ENCODE data around the gene CST9L.

The CST9L gene, protein sequence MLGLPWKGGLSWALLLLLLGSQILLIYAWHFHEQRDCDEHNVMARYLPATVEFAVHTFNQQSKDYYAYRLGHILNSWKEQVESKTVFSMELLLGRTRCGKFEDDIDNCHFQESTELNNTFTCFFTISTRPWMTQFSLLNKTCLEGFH

DNA sequence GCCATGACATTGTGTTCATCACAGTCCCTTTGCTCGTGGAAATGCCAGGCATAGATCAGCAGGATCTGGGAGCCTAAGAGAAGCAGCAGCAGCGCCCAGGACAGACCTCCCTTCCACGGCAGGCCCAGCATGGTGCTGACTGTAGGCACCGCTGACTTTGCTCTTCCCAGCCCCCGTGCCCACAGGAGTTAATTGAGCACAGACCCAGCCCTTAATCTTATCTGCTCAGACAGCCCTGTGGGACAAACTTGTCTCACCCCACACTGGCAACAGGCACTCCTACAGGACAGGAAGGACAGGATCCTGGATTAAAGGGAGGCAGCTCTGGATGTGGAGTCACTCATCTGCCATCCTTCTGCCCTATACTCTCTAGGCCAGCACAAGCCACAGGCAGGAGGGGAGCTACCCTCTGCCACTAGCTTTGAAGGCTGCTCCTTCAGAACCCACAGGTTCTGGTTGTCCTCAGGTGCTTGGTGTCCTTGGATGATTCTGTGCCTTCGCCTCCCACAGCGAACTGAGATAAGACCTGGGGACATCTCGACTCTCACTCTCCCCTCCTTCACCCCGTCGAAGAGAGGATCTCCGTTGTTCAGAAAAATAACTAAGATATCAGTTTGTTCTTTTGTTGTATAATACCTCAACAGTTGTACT lies at the start of gene CST9L:
Gene CST9L (minus strand): TSS at position 165 of the 651 bp plus-strand sequence. CDS start 34 bp downstream, at position 131.
- no peak for DNase-seq

DNA sequence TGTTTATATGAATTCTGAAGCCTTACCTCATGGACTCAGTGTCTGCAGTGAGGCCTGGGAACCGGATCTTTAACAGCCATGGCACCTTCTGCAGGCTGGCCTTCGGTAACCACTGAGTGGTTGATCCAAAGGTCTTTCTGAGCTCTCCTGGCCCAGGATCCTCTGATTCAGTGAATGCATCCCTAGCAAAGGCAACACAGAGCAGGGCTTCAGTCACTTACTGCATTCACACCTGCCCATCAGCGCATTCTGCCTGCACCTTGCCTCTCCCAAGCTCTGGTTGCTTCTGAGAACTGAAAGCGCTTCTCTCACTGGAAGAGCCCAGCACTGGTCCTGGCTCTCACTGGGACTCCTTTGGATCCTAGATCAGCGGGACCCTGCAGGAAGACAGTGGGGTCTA lies 45.9 kb upstream of the CST9L start:
- DNase-seq = no peak

DNA sequence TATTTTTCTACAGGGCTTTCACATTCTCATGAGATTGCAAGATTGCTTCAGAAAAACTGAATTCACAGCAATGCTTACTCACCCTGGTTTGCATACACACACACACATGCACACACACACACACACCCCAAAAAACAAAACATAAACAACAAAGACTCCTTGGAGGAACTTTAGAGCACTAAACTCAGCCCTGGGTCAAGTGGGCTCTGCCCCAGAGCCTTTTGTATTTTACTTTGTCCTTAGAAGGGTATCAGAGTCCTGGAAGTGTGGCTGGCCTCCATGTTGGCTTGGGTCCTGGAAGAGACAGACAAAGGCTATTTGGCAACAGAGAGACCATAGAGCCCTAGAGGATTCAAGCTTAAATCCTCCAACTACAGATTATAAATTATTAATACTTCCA lies 45.4 kb upstream of the CST9L start:
- no peak for DNase-seq

DNA sequence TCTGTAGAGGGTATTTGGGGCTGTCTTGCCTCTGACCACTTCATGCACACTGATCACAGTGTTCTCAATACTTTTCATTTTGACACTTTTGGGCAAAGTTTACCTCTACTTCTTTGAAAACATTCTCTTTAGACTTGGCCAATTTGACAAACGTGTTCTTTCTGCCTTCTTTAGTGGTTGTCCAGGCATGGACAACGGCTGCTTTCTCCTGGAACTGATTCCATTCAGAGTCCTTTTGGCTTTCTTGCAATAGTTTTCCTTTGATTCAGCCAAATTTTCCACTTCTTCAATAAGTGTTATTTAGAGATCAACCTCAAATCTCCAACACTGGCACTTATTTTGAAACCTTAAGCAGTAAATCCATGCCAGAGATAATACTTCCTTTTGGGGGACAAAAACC lies 44.1 kb upstream of the CST9L start:
- no peak for DNase-seq

DNA sequence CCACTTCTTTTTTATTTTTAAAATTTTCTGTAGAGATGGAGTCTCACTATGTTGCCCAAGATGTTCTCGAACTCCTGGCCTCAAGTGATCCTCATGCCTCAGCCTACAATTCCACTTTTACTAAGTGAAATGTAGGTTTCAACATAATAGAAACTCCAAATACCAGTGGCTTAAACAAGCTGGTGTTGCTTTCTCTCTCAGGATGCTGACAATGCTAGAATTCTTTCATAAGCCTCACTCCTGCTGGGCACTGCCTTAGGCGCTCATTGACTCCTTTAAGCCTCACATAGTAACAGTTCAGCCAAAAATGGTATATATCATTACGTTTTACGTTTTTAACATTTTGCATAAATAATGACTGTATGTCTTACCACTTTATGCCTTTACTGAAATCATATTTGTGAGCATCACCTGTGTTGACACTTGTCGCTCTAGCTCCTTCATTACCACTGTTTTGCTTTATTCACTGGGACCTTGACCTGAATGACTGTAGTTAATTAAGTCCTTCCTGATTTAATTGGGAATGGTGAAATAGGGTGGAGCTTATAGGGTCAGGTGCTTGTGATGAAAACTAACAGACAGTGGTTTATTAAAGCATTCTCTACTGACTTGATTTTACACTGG lies 41.3 kb upstream of the CST9L start:
- no peak for DNase-seq

DNA sequence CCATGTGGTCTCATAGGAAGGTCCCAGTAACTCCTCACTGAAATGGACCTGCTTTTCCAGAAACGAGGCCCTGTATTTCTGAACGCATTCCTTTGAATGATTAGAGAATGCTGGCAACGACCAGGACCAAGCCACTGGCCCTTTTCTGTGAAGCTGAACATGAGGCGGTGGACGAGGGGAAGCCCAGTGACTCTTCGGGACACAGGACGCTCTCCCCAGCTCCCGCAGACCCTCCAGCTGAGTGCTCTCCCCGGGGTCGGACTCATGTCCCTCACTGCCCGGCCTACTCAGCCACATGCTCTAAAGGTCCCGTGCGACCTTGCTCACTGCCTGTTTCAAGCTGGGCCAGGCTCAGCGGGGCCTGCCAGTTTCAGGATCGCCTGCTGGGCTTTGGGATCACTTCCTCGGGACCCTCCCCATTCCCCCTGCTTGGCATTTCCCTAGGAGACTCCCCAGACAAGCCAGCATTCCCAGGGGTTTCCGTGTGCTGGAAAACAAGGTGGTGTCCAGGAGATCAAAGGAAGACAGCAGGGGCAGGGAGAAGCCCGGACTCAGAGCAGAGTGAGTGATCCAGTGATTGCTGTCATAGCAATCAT lies 40.1 kb upstream of the CST9L start:
- DNase-seq = no peak

DNA sequence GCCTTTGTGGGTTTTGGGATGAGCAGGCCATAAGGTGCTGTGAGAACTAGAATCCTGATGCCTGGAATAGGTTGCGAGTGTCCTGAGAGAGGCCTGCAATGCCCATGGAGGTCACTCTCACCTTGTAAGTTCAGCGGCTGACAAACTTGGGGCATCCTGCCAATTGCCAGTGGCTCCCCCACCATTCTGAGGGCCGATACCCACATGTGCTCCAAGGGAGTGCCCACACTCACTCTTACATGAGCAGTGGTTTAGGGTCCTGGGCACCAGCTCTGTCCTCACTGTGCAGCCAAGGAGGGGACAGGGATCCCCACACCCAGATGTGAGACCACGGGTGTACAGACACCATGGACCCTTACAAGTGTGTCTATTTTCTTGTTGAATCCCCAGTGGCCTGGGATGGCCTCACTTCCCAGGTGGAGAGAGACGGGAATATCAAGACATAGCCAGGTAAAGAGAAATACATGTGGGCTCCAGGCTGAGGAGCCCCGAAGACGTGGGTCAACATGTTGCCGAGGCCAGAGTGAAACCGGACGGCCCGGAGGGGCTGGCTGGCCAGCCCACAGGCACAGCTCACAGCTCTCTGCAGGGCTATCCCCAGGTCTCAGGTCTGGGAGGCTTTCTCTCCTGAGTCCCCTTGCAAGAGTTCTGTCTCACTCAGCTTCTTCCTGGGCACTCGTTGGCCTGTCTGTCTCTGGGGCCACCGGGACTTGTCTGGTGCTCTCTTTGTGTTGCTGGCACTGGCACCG lies 39.4 kb upstream of the CST9L start:
- no peak for DNase-seq

DNA sequence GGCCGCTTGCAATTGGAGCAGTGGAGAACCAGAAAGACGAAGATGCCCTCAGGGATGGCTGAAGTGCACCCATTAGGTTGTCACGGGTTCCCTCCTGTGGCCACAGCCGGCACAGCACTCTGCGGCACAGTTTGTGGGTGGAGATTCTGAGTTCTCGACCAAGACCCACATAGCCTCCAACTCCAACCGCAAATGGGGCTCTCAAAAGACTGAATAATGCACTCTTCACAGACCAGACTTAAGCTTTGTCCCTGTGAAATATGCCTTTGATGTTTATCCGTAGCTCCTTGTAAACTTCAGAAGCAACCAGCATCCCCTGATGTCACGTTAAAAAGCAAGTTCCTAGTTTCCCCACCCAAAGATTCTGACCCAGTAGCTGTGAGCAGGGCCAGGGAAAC lies 38.4 kb upstream of the CST9L start:
- DNase-seq = peak; percentile 49

DNA sequence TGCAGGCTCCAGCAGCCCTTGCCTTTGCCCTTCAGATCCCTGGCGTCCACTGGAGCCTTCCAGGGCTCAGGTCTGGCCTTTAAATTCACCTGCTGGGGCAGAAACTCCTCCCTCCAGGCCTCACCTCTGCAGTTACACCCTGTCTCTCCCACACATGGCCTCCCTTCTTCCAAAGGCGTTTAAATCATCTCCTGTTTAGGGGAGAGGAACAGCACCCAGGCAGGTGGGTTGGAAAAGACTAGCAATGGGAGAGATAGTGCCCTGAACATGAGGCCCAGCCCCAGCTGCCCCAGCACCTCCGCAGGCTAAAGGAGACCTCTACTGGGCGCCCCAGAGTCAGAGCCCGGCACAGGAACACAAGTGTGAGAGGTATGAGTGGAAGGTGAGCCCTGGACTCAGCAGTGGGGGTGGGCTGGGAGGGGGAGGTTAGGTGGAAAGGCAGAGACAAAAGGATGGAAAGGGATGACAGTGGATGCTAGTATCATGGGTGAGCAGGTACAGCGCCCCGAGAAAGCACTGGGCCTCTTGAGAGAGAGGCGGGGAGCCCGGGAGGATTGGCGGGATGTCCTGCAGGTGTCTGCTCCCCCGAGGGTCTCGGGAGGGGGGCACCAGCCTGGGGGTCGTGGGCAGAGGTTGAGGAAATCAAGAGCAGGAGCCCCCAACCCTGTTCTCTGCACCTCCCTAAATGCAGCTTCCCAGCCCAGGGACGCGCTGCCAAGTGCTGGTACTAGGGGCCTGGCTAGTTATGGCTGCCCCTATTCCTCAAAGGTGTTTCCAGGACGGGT lies 37.8 kb upstream of the CST9L start, which contains the start of gene CST9:
Gene CST9 (minus strand): TSS at position 51 of the 785 bp plus-strand sequence. CDS start 53 bp downstream, outside the sequence.
- DNase-seq = no peak

DNA sequence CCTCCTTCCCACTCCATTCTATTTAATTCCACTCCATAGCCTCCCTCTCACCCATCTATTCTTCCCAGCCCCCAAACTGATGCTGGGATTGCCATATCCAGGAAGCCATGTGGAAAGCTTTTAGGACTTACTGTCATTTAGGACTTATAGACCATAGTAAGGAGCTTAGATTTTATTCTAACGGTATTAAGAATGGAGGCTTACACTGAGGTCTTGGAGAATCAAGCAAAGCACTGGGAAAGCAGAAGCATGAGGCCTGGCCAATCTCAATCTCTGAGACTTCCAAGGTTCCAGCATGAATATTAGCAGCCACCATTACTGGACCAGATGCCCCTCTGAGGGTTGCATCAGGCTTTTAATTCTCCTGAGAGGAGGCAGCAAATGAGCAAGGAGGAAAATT lies 36.0 kb upstream of the CST9L start:
- no peak for DNase-seq

DNA sequence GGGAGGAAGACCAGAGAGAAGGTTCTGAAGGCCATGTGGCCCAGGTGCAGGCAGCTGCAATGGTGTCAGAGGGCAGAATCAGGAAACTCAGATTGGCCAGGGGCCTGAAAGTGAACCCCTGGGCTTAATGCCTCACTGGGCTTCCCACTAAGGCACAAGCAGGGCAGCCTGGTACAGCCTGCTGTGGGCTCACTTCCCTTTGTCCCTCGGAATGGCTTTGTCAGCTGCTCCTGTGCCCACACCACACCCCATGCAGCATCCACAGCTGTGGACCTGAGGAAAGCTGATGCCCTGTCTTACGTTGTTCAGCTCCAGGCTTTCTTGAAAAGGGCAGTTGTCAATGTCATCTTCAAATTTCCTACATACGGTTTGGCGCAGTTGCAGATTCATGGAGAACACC lies 35.0 kb upstream of the CST9L start:
- DNase-seq = no peak

DNA sequence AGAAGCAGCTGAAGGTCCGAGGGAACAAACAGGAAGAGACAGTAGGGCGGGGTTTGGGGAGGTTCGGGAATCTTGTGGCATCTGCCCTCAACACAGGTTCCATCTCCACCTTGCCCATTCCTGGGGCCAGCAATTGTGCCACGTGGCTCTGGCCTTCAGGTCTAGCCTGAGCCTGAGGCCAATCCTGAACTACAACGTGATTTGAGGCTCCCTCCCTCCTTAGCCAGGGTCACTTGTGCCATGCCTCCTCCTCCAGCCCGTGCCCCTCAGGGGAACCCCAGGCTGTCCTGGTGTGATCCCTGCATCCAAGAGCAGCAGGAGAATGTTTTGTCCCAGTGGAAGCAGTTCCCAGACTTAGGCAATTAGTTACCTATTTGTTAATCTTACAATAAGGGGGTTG lies 34.4 kb upstream of the CST9L start:
- no peak for DNase-seq

DNA sequence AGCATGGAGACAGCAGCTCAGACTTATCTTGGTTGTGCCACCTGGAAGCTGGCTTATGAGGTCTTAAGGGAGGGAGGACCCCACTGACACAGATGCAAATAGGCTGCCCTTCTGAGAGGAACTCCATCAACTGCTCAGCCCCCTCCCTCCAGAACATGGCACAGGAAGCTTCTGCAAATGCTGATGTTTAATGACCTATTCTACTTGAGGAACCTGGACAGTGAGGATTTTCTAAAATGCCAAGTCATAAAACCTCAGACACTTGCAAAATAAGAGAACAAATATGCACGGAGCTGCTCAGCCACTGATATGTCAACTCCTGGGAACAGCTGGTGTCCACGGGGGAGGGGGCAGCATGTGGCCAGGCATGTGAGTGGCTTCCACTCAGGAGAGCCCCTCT lies 34.0 kb upstream of the CST9L start:
- DNase-seq = no peak

DNA sequence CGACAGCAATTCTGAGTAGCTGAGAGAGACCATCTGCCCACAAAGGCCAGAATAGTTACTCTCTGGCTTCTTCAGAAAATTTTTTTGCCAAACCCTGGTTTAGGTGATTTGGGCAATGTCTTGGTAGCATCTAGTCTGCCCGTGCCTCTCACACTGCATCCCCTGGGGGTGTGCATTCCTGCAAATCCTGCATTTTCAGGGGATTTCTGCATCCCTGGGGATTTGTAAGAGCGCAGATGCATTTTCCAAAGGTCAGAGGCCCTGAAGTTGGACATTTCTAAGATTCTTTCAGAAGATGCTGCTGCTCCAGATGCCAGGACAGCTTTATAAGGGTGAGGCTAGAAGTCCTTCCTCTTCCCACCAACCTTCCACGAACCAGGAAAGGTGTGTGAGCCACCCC lies 33.4 kb upstream of the CST9L start:
- DNase-seq = no peak

DNA sequence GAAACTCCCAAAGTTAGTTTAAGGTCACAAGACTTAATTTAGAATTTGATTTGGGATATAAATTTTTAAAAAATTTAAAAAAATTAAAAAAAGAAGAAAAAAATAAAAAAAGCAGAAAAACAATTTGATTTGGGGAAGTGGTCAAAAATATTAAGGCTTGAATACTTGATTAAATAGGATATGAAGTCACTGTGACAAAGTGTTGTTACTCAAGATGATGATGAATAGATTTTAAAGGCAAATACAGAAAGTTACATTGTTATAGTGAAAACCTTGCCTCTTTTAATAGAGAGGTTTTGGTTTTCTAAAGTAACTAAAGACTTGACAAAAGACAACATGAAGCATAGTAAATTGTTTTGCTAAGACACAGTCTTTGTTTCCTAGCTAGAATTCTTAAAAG lies 30.2 kb upstream of the CST9L start:
- DNase-seq = no peak

DNA sequence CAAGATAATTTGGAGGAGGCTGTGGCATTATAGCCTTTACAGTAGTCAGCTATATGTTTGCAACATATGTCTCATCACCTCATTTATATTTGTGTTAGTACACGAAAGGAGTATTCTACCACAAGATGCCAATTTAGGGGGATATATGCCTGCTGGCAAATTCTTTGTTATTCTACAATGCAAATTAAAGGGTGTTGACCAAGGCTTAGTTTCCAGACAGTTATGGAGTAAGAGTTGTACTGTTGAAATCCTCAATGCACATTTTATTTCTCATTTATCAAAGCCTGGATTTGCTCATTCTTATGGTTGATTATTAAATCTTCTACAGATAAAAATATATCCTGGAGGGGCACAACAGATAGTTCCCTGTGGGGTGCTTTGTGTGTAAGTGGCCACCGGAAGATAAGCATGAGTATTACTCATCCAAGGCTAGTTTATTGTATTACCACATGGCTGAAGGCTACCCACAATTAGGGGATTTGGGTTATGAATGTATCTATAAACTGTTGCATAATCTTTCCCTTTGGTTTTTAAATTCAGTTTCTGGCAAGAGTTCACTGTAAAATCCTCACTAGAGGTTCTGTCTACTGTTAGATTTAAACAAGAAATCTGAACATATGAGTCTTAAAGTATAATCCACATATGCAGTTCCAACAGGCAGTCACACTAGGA lies 28.4 kb upstream of the CST9L start:
- no peak for DNase-seq

DNA sequence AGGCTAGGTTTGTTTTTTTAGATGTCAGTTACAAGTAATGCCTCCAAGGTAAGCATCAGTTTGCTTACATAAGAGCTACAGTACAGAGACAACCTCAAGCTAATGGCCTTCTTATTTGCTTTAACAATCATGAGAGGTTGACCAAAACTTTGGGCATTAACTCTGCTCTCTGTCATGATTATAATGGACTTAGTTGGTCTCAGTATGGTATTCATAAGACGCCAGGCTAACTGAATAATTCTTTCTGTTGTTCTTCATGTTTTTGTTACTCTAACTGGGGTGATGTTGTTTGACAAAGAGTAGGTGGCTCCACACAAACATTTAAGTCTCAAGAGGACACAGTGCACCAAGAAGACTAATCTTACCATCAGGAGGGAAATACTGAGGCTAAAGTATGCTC lies 27.7 kb upstream of the CST9L start:
- DNase-seq = no peak

DNA sequence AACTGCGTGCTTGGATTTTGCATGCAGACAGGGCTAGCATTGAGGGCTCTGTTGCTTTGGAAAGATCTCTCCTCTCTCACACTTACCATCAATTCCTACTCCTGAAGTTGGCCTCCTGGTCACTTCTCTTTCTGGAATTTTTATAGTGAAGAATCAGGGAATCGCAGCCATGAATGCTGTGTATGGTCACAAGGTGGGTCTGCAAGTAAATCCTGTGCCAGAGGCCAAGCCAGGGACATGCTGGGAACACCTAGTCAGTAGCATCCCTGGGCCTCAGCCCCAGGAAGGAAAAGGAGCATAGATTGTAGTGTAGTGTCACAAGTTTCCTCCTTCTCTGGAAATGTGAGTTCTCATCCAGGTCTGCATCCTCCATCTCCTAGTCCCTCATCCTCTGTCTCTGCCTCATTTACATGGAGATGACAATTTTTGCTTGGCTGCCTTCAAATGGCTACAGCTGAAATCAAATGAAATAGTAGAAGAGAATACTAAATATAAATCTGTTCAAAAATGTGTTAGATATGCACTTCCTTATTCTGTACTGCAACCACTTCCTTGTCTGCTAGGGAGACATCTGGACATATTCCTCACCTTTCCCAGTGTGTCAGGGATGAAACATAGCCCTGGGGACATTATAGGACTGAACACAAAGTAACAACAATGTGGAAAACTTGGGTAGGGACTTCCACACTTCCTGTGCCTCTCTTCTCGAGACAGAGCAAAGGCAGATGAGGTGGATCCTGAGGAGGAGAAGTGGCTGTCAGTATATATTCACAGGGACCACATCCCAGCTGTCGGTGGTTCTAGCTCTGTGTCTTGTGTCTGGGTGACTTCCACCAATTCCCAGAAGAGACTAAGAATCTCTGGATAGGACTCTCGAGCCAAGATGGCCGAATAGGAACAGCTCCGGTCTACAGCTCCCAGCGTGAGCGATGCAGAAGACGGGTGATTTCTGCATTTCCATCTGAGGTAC lies 20.4 kb upstream of the CST9L start:
- no peak for DNase-seq

DNA sequence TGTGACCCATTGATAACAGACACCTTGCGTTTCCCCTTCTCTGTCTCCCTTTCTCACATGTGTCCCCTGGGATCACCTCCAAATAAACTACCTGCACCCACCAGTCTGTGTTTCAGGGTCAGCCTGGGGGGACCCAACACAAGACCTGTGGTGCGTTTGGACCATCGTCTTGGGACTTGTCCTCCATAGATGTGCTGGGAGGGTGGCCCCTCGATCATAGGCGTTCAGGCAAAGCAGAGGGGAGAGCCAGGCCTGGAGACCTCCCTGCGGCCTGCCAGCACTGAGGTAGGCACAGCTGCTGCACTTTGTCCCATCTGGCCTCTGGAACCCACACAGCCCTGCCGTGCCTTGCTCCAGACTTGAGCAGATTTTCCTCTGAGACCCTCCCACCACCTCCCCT lies 19.3 kb upstream of the CST9L start:
- no peak for DNase-seq

DNA sequence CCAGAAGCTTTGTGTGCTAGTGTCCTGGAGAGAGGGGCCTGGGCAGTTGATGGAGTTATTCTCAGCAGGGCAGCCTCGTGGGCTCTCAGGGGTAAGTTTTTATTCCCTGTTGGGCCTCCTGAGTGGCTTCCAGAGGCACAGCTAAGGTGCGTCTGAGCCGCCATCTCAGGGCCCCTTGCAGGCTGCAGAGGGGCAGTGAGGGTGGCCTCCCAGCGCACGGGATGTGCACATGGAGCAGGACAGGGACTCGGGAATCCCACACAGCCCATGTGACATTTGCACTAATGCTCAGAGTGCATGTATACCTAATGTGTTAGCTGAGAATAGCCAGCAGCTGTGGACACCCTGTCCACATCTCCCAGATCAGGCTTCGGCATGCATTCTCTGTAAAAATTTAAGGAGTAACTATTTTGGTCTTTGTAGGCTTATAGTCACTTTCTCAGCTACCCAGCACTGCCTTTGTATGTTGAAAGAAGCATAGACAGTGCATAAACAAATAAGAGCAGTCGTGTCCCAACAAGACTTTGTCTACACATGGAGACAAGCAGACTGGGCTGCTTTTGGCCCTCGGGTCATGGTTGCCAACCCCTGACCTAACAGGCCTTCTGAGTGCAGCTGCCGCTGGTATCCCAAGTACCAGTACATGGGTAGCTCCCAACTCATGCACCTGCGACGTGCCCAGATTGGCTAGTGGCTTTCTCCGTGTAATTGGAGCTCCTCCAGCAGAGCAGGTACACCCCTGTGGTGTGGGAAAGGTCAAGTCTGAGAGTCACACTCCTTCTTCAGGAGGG lies 18.6 kb upstream of the CST9L start:
- no peak for DNase-seq

All from DMS 273 treated with DMSO at 0.1 percent for 48 hours (cell line).